ENCODE data around the gene NAA11.

- TF ChIP-seq CTCF (conservative IDR thresholded peaks at IDR 0.05 in 1 of 2, IDR thresholded peaks at IDR 0.05 in 1 of 2; ENCODE audit: extremely low read depth in 1 of 2, insufficient read depth in 1 of 2, low read depth in 1 of 2, low read length in 2 of 2), result no peak
- no peak for TF ChIP-seq EZH2 (IDR thresholded peaks at IDR 0.05; ENCODE audit: borderline replicate concordance, low read length)
Observed at GRCh38 chr4:79330720-79331119, 4.9 kb upstream of the NAA11 start.
